Ishikawa (cell line): ENCODE results near the gene EEFSEC.

Source experiments
- CEBPB ChIP-seq: IDR thresholded peaks from 2 replicates; pipeline ENCODE4 v1.6.1; 2012
- CREB1 ChIP-seq: IDR thresholded peaks from 2 replicates; pipeline ENCODE4 v1.6.1; 2012; ENCODE audit warnings: low read depth
- EGR1 ChIP-seq: IDR thresholded peaks from 2 replicates; pipeline ENCODE4 v1.6.1; 2012
- EP300 ChIP-seq: IDR thresholded peaks from 2 replicates; pipeline ENCODE4 v1.6.1; 2012; ENCODE audit warnings: borderline replicate concordance
- FOXM1 ChIP-seq: IDR thresholded peaks from 2 replicates; pipeline ENCODE4 v1.6.1; 2012; ENCODE audit warnings: low read depth, borderline replicate concordance
- MAX ChIP-seq: IDR thresholded peaks from 2 replicates; pipeline ENCODE4 v1.6.1; 2012
- NFIC ChIP-seq: IDR thresholded peaks from 2 replicates; pipeline ENCODE4 v1.6.1; 2012
- RAD21 ChIP-seq: IDR thresholded peaks from 2 replicates; pipeline ENCODE4 v1.6.1; 2012; ENCODE audit warnings: low read depth
- REST ChIP-seq: IDR thresholded peaks from 2 replicates; pipeline ENCODE4 v1.6.1; 2012; ENCODE audit warnings: low read depth, mild to moderate bottlenecking
- TAF1 ChIP-seq: IDR thresholded peaks from 2 replicates; pipeline ENCODE4 v1.6.1; 2012; ENCODE audit warnings: low read depth, mild to moderate bottlenecking
- TCF12 ChIP-seq: IDR thresholded peaks from 2 replicates; pipeline ENCODE4 v1.6.1; 2012; ENCODE audit warnings: low read depth
- TEAD4 ChIP-seq: IDR thresholded peaks from 2 replicates; pipeline ENCODE4 v1.6.1; 2012
- USF1 ChIP-seq: IDR thresholded peaks from 2 replicates; pipeline ENCODE4 v1.6.1; 2012
- YY1 ChIP-seq: IDR thresholded peaks from 2 replicates; pipeline ENCODE4 v1.6.1; 2012; ENCODE audit warnings: low read depth
- ZBTB7A ChIP-seq: IDR thresholded peaks from 2 replicates; pipeline ENCODE4 v1.6.1; 2012; ENCODE audit warnings: low read depth

Gene EEFSEC

GRCh38 chr3:128310286-128311058, 157.2 kb downstream of the EEFSEC start:
- TF ChIP-seq TCF12 (no peak), TEAD4 (no peak), TAF1 (no peak), EP300 (no peak), CREB1 (no peak), FOXM1 (no peak), NFIC (no peak)

GRCh38 chr3:128311441-128311844, 158.2 kb downstream of the EEFSEC start:
- TF ChIP-seq REST (no peak), EGR1 (no peak), ZBTB7A (no peak), RAD21 (no peak), TCF12 (no peak), TAF1 (no peak), CREB1 (no peak), CEBPB (no peak), TEAD4 (no peak)

GRCh38 chr3:128312271-128312670, 159.0 kb downstream of the EEFSEC start:
- no peak for TF ChIP-seq CREB1
- TF ChIP-seq TCF12 = no peak
- no peak for TF ChIP-seq YY1

GRCh38 chr3:128313071-128313725, 159.9 kb downstream of the EEFSEC start:
- no peak for TF ChIP-seq MAX
- no peak for TF ChIP-seq RAD21

- TF ChIP-seq MAX (no peak), EP300 (no peak), CEBPB (no peak), NFIC (no peak), USF1 (no peak), TEAD4 (no peak), REST (no peak), CREB1 (no peak), RAD21 (no peak), EGR1 (no peak), TCF12 (no peak), ZBTB7A (no peak), FOXM1 (no peak), TAF1 (no peak), YY1 (no peak)
These were observed 160.7 kb downstream of the EEFSEC start for GRCh38 chr3:128313935-128314334.

GRCh38 chr3:128315313-128315712, 162.0 kb downstream of the EEFSEC start:
- TF ChIP-seq CEBPB = no peak
- TF ChIP-seq TAF1 = no peak
- TF ChIP-seq RAD21 = no peak
- no peak for TF ChIP-seq USF1
- TF ChIP-seq MAX = no peak
- no peak for TF ChIP-seq YY1
- TF ChIP-seq FOXM1 = no peak
- TF ChIP-seq TEAD4 = no peak
- TF ChIP-seq TCF12 = no peak
- no peak for TF ChIP-seq ZBTB7A
- no peak for TF ChIP-seq EP300
- TF ChIP-seq CREB1 = no peak
- no peak for TF ChIP-seq EGR1
- no peak for TF ChIP-seq REST
- no peak for TF ChIP-seq NFIC
